LNCAP (cell line): ENCODE results near the gene MGLL.

Source experiments
- TF ChIP-seq, protein P1 (sequence below): fragments of 450-650 bp; IDR thresholded peaks from 2 replicates; pipeline ENCODE4 v1.5.1; 2017; ENCODE audit warnings: mild to moderate bottlenecking

Gene MGLL

DNA sequence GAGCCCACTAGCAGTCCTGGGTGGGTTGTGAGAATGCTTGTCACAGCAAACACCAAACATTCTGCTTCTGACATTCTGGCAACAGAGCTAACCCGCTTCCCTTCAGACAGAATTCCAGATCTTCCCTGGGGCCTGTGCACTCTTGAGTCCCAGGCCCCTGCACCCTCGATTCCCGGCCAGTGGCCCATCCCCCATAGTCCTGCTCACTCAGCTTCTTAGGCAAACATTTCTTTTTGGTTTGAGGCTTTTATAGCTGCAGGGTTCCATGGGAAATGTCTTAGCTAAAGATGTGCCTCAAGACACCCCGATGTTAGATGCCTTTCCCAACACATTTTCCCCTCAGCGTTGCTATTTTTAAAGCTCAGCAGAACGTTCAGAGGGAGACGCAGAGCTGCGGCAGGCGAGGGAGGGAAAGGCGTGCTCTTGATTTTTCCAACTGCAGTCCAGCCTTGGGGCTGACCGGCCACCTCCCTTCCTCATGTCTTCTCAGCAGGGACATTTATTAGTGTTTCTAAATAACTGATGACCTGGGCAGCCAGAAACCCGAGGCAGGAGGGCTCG is 114.4 kb downstream of the MGLL start:
- TF ChIP-seq, protein P1, sequence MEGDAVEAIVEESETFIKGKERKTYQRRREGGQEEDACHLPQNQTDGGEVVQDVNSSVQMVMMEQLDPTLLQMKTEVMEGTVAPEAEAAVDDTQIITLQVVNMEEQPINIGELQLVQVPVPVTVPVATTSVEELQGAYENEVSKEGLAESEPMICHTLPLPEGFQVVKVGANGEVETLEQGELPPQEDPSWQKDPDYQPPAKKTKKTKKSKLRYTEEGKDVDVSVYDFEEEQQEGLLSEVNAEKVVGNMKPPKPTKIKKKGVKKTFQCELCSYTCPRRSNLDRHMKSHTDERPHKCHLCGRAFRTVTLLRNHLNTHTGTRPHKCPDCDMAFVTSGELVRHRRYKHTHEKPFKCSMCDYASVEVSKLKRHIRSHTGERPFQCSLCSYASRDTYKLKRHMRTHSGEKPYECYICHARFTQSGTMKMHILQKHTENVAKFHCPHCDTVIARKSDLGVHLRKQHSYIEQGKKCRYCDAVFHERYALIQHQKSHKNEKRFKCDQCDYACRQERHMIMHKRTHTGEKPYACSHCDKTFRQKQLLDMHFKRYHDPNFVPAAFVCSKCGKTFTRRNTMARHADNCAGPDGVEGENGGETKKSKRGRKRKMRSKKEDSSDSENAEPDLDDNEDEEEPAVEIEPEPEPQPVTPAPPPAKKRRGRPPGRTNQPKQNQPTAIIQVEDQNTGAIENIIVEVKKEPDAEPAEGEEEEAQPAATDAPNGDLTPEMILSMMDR: no peak

DNA sequence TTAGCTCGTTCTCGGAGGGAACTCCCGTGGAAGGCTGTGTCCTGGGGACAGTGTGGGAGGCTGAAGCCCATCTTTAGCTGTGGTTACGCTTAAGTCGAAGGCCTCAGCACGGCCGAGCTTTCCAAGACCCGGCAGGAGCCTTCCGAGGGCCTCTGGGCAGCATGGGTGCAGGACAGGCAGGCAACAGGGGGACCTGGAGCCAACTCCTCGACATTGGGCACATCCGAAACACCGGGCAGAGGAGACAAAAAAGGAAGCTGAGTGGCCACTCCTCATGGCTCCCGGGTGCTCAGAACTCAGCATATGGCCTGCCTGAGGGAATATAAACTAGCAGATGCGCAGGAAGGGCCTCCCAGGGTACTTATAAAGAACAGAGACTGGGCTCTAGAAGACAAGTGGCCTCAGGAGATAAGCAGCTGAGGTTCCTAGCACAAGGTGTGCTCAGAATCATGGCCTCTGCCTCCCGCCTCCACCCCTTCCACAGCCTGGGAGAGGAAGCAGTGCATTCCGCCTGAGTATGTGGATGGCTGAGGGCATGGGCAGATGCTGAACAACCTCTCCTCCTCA is 115.4 kb downstream of the MGLL start:
- TF ChIP-seq, protein P1: no peak

DNA sequence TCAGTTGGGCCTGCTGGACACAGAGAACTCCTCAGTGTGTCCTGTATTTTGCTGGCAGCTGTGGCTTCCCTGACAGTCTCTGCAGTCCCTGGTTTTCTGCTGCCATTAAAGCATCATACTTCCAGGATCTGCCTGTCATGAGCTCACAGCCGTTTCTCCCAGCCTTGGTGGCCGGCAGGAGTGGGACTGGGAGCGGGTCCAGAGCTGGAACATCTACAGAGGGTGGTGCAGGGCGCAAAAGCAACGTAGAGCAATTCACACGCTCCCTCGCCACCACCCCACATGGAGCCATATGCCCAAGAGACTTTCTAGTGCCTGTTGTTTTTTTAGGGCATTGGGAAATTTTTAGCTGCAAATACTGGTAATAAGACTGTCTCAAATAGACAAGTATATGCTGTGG is 116.0 kb downstream of the MGLL start:
- TF ChIP-seq, protein P1: no peak

DNA sequence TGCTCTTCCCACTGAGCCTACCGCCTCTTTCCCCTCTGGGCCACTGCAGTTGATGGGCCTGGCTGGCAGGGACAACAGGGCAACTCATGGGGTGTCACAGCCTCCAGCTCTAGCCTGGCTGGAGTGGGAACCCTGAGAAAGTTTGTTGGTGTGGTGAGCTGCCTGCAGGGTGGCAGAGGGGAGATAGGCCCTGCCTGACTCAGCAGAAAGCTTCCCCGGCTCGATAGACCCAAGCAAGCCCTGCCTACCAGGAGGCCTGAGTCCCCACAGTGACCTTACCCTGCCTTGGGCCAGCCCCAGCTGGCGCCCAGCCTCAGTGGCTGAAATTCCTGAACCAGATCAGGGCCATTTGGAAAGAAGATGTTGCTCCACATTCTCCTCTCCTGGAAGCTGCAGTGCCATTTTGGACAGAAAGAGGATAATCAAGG is 120.2 kb downstream of the MGLL start:
- TF ChIP-seq, protein P1: no peak

DNA sequence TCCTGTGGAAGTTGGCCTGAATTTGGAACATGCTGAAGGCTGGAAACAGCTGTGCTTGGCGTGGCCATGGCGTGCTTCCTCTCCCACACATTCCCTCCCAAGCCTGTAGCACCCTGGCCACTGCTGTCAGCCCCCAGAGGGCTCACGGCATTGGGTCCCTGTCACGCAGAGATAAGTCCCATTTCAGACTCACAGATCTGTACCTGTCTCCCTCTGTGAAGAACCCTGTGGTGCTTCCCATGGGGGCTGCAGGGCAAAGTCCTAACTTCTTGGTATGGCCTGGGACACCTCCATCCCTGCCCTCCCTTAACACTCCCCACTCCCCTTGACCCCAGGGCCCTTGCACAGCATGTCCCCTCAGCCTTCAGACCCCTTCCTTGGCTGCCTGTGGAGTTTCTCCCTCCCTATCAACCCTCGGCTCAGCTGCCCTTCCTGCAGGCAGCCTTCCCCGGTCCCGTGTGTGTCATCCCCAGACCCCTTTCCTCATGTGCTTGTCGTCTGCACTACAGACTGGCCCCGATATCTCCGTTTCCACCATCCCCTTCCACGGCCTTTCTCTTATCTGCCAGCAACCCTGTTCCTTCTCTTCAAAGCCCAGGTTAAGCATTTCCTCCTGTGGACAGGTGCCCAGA is 120.9 kb downstream of the MGLL start:
- TF ChIP-seq, protein P1: no peak

DNA sequence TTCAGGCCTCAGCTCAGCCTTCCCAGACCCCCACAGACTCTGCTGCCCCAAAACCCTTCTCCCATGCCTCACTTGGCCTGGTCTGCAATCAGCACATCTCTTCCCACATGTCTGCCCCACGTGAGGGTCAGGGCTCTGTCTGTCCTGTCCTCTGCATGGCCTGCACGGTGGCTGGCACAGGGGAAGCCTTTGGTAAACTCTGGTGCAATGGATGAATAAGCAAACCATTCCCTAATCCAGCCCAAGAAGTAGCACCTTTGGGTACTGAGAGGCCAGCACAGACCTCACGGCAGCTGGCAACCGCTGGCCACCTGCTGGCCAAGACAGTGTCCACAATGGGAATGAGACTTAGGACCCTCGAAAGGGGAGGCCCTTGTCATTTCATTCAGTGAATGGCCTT is 121.9 kb downstream of the MGLL start:
- TF ChIP-seq, protein P1: no peak

DNA sequence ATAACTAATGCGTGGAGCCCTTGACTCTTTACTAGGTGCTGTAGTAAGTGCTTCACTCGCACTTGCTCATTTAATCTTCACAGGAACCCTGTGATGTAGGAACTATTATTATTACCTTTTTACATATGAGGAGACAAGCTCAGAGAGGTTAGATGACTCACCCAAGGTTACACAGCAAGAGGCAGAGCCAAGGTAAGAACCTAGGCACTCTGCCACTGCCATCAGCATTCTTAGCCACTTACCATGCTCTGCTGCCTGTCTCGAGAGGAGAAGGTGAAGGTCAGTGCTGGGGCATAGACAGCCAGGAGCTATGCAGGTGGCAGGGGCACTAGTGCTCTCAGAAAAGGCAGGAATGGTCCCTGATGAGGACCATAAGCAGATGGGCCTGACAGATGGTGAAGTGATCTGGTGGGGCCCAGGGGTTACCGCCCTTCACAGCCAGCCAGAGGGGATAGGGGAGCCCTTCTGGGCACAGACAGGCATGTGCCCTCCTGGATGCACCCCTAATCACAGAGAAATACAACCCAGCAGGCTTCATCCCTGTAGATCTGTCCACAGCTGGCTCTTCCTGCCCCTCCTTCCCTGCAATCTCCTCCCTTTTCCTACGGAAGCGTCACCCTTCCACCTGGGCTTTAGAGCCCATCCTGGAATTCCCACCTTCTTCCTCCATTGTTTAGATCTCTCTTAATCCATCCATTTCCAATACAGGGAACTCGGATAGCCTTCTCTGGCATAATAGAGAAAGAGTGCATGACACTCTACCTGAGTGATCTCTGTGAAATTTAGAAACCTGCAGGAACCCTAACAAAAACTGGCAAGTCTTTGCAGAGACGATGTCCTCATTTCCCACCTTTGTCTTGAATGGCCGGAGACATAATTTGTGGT is 122.7 kb downstream of the MGLL start:
- TF ChIP-seq, protein P1: no peak
